ENCODE results near the gene SDR39U1.

SDR39U1 gene

DNA sequence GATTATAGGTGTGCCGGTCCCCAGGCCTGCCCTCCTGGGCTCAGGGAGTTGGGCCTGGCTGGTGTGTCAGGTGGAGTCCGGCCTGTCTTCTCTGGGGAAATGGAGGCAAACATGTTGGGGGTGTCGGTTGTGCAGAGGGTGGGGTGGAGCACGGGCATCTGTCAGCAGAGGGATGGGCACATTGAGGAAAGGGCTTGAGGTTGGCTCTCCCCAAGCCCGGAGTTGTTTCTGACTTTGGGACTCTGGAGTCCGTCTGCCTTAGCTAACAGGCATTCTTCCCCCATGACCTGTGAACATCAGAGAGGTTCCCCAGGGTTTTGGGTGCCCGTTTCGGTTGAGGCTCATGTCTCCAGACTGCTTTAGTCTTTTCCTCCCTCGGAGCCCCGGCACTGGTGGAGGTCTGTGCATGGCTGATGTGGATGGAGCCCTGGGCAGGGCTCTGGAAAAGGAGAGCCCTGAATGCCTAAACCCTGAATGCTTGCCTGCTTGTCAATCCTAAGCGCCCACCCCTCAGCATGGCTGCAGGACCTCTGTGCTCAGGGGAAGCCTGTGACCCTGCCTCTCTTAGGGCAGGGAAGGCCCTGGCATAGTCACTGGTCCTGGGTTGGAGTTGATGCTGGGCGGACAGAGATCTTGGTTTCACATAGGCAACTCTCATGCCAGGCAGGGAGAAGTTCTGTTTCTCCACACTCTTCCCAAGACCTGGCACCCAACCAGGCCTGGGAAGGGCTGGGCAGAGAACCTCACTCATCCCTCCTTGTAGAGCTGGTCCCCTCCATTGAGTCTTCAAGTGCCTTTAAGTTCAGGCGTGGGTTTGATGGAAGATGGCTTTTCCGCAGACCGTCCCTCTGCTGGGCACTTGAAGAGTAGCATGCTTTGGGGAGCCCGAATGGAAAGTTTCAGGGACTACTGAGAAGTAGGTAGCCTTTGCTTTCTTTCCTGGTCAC, 30.9 kb downstream of the SDR39U1 start:
- no peak for DNase-seq (ENCODE audit: low read depth)

GRCh38 chr14:24409956-24410355, 32.6 kb downstream of the SDR39U1 start:
- DNase-seq (ENCODE audit: low read depth): no peak

GRCh38 chr14:24409192-24409591, 33.4 kb downstream of the SDR39U1 start:
- no peak for DNase-seq (ENCODE audit: low read depth)

DNA sequence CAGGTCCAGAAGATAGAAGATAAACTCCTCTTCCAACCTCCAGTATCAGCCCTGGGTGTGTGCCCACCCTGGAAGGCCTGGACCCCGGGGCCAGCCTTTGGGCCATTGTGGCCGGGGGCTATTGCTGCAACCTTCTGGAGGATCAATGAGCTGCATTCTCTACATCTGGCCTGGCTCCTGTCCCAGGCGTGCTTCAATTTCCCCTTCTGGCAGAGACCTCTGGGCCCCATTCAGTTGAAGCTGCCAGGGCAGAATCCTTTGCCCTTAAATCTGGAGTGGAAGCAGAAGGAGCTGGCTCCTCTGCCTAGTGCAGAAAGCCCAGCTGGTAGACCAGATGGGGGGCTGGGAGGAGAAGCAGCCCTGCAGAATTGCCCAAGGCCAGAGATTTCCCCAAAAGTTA, 33.8 kb downstream of the SDR39U1 start:
- no peak for DNase-seq (ENCODE audit: low read depth)

GRCh38 chr14:24407608-24408325, 34.8 kb downstream of the SDR39U1 start:
- DNase-seq (ENCODE audit: low read depth): no peak

DNA sequence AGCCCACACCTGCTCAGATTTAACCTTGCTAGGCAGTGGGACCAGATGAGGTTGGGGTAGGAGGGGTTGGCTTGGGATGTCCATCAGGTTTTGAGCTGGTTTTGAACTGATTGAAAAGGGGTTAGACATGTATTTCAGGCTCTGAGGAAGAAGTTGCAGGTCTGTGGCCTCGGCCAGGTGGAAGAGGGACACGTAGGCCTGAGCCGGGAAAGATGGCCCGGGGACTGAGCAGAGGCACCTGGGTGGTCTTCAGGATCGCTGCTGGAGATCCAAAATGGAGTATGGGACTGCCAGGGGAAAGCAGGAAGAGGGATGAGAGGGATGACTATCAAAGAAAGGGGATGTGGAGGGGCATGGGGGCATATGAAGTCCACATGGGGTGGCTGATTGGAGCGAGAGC, 36.2 kb downstream of the SDR39U1 start:
- DNase-seq (ENCODE audit: low read depth): no peak

DNA sequence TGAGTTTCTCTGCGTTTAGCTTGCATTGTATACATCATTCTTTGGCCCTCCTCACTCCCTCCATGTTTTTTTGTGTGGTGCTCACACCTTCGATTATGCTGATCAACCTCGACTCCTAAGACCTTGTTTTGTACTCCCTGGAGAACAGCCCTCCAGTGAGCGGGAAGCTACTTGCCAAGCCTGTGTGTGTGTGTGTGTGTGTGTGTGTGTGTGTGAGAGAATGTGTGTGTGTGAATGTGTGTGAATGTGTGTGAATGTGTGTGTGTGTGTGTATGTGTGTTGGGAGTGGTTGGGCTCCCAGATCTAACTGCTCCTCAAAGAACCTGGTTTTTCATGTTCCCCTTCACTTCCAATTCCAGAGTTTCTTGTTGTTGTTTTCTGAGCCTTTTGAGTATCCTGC, 37.8 kb downstream of the SDR39U1 start:
- DNase-seq (ENCODE audit: low read depth): no peak

- DNase-seq (ENCODE audit: low read depth): no peak
Observed at GRCh38 chr14:24403294-24403998, 39.1 kb downstream of the SDR39U1 start.

DNA sequence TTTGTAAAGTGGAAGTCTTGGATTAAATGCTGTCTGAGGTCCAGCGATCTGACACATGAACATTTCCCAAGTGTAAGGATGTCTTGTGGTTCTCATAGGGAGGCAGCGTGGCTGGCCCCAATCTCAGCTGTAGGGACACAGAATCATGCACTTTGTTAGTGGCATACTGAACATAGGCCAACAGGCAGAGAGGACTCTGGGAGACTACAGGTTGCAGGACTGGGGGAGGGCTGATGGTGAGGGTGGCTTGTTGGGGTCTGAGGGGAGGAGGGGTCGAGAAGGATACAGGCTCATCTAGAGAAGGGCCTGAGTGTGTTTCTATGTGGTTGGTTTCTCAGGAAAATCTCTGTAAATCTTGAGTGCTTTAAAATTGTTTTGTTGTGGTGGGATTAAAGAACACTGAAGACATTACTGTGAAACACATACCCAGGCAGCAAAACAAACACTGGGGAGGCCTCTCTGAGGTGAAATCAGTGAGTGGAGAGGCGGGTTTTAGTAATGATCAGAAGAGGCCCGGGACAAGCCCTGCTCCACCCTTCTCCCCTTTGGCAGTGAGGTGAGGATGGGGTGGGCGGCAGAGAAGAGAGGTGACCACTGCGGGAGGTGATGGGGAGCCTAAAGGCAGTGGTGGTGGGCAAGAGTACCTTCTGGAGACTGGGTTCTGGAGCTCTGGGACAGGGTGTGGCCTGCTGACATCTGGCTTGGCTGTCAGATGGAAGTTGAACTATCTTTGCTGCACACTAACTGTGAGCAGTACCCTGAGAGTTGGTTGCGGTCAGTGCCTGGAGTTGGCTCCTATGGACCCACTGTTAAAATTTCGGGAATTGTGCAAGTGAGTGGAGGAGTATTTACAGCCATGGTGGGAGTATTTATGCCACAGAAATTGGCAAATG, 40.5 kb downstream of the SDR39U1 start:
- no peak for DNase-seq (ENCODE audit: low read depth)

GRCh38 chr14:24399999-24400718, 42.4 kb downstream of the SDR39U1 start:
- DNase-seq (ENCODE audit: low read depth): no peak

GRCh38 chr14:24399447-24399822, 43.1 kb downstream of the SDR39U1 start:
- no peak for DNase-seq (ENCODE audit: low read depth)

DNA sequence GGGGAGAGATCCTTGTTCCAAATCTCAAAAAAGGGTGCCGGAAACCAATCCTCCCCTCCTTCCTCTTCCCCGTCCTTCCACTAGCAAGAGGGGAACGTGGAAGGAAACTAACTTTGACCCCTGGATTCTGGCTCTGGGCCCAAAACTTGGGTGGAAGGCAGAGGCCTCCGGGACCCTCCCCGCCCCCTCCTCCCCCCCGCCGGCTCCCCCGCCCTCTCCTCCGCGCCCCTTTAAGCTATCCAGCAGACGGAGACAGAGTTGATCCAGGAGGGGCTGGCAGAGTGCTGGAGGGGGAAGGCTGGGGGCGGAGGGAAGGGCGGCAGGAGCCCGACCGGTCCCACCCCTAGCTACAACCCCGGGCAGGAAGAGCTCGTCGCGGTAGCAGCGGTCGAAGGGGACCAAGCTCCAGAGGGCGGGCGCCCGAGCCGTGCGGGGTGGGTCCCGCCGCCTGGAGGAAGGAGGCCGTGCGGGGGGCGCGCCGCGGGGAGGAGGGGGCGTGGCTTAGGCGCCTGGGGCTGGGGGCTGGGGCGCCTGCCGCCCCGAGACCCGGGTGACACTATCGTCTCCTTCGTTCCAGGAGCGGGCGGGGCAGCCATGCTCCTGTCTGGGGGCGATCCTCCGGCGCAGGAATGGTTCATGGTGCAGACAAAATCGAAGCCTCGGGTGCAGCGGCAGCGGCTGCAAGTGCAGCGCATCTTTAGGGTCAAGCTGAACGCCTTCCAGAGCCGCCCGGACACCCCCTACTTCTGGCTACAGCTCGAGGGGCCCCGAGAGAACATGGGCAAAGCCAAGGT, 43.7 kb downstream of the SDR39U1 start, which contains the start of gene NYNRIN:
Gene NYNRIN, plus strand, starts transcription at position 351 of the 794 bp plus-strand sequence. Its CDS starts 244 bp downstream, at position 595.
- DNase-seq (ENCODE audit: low read depth): peak; percentile 12

- no peak for DNase-seq (ENCODE audit: low read depth)
Observed at GRCh38 chr14:24398293-24398652, 44.3 kb downstream of the SDR39U1 start.

- DNase-seq (ENCODE audit: low read depth): no peak
Observed at GRCh38 chr14:24397639-24398292, 44.8 kb downstream of the SDR39U1 start.

DNA sequence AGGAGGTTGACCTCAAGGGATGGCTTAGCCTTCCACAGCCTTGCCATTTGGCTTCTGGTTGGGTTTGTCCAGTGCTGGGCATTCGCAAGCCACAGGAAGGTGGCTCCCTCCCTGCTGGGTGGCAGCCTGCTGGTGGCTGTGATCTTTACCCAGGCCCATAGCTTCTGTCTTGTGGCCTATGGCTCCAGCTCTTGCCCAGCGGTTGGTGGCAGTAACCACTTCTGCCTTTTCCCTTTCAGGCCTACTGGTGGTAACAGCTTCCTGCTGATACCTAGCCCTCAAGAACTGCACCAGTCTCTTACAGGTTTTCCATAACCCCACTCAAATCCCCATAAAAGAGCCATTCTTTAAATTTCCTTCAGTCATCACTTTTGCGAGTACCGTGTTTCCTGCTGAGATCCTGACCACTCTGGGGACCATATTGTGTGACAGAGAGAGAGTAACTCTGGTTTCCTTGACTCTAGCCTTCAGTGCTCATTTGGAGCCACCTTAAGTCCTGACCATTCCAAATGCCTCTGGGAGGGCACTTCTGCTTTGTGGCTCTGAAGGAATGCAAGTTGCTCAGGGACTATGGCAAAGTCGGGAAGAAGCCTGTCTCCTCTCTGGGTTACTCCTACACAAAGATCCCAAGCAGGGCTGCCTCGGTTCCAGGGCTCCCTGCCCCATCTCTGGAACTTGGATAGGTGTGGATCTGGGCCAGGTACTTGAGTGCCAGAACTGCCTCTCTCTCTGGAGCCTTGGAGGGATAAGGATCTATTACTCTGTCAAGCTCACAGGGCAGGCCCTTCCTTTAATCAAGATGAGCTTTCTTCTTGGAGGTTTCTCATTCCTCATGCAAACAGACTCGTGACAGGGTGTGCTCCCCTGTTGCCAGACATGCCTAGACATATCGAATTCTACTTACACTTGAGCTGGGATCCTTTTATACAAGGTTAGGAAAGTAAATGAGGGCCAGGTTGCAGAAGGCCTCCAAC, 46.7 kb downstream of the SDR39U1 start:
- DNase-seq (ENCODE audit: low read depth): no peak

GRCh38 chr14:24394275-24394674, 48.3 kb downstream of the SDR39U1 start:
- DNase-seq (ENCODE audit: low read depth): no peak

- no peak for DNase-seq (ENCODE audit: low read depth)
Observed at GRCh38 chr14:24392325-24393091, 50.1 kb downstream of the SDR39U1 start.
